GM20000 (cell line): ENCODE data around the gene ZNF219.

Source experiments
- DNase-seq: peaks from one replicate; pipeline ENCODE4 v3.0.0; 2012; ENCODE audit warnings: low spot score
- TF ChIP-seq, protein P1 (sequence below): IDR thresholded peaks from 2 replicates; pipeline ENCODE4 v1.5.1; 2012; ENCODE audit warnings: mild to moderate bottlenecking, control low read depth; ENCODE audit errors: extremely low read depth, missing control alignments

The ZNF219 gene

DNA sequence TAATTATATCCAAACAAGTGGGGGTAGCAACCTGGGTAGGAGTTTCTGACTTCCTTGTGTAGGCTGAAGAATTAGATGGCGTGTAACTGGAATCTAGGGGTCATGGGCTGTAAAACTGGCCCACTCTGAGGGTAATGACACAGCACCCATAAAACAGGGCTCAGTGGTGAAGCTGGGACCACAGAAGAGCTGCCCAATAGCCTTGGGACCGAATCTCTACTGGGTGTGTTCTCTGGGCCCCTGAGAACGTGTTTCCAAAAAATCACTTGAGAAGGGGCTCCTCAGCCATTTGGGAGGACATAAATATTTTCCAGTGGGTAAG is 37.1 kb downstream of the ZNF219 start:
- DNase-seq = no peak
- TF ChIP-seq, protein P1, sequence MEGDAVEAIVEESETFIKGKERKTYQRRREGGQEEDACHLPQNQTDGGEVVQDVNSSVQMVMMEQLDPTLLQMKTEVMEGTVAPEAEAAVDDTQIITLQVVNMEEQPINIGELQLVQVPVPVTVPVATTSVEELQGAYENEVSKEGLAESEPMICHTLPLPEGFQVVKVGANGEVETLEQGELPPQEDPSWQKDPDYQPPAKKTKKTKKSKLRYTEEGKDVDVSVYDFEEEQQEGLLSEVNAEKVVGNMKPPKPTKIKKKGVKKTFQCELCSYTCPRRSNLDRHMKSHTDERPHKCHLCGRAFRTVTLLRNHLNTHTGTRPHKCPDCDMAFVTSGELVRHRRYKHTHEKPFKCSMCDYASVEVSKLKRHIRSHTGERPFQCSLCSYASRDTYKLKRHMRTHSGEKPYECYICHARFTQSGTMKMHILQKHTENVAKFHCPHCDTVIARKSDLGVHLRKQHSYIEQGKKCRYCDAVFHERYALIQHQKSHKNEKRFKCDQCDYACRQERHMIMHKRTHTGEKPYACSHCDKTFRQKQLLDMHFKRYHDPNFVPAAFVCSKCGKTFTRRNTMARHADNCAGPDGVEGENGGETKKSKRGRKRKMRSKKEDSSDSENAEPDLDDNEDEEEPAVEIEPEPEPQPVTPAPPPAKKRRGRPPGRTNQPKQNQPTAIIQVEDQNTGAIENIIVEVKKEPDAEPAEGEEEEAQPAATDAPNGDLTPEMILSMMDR = no peak

DNA sequence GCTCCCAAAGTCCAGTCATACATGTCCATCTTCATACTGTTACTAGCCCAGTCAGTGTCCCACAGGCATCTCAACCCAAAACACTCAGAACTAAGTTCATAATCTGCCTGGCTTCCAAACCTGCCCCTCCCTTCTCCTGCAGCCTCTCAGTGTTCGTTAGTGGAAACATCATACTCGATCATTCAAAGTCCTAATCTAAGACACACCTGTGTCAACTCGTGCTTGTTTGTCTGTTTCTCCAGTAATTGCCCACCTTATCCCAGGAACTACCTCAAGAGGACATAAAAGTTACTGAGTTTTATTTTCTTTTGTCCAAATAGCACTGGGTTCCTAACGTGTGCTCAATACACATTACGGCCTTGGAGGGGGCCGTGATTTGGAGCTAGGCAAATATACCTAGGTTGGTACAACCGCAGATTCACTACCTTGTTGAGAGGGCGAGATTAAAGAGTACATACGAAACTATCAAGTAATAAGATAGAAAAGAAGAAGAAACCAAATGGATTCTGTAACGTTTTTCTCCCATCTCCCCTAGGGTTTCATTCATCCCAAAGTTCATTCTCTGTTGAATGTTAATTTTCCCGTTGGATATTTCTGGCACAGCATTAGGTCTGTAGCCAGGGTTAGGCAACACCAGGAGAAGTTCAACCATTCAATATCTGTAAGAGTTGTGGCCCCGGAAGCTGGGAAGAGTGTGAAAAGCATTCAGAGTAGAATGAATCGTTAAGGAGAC is 37.7 kb downstream of the ZNF219 start:
- no peak for DNase-seq
- TF ChIP-seq, protein P1 = no peak

DNA sequence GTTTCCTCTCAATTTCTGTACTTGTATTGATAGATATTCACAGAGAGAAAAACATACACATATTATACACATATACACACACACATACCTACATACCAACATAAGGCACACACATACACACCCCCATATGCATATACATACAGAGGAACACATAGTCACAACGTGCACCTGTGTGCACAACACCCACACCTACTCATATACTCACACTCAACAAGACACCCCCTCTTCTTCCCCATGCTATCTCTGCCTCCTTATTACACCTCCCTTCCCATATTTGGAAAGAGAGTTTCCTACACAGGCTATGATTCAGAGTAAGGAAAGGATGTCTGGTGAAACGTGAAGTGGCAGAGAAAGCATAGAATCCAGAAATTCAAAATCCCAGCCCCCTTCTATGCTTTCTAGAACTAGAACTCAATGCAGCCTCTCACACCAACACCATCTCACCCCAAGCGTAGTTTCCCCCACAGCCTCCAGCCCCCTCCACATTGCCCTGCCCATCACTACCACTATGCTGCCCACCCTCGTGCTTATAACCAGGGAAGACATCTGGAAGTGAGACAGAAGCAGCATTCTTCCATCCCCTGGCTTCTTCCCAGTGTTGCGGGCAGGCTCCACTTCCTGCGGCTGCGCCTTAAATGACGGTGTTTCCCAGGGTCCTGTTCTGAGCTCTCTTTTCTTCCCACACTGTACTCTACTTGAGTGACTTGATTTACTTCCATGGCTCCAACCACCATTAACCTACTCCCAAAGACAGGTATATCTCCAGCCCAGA is 38.4 kb downstream of the ZNF219 start:
- DNase-seq = no peak

DNA sequence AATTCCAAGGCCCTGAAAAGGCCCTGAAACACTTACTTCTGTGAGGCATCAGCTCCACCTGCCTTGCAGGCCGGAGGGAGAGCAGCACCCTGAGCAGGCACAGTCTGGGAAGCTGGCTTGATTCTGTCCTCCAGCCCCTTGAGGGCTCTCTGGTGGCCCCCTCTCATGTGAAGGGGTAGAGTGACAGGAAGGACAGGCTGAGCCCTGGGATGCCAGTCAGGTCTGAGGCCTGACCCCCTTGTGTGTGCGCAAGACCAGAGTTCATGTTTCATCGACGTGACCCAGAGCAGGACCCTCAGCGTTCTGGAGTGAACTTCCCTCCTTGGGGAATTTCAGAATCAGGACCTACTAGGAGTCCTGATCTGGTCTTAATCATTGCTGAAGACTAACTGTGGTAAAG is 39.6 kb downstream of the ZNF219 start:
- TF ChIP-seq, protein P1 = no peak
- no peak for DNase-seq

More for the DNA sequence above, 38.4 kb downstream of the ZNF219 start:
- TF ChIP-seq, protein P1 = no peak

DNA sequence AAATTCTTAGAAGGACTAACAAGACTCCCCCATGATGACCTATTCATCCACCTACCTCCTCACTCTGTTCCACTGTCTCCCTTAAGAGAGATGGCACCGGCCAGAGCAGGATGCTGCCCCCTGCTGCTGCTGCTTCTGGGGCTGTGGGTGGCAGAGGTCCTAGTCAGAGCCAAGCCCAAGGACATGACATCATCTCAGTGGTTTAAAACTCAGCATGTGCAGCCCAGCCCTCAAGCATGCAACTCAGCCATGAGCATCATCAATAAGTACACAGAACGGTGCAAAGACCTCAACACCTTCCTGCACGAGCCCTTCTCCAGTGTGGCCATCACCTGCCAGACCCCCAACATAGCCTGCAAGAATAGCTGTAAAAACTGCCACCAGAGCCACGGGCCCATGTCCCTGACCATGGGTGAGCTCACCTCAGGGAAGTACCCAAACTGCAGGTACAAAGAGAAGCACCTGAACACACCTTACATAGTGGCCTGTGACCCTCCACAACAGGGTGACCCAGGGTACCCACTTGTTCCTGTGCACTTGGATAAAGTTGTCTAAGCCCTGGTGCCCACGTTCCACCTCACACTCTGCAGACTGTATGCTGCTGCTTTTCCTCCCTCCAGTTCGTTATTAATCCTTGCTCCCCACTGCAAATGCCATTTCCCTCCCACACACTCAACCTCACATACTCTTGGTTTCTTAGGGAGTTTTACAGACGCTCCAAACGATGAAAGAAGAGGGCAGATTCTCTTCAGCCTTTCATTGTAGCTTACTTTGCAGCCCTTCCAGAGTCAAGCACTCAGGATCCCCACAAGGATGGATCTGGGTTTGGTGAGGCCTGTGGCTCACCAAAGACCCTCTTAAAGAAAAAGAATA is 40.4 kb downstream of the ZNF219 start, which contains the start of gene RNASE8:
TSS of gene RNASE8 (plus strand) at position 20 of the 873 bp plus-strand sequence. CDS start at position 91, 71 bp downstream.
- no peak for DNase-seq
- TF ChIP-seq, protein P1 = no peak

DNA sequence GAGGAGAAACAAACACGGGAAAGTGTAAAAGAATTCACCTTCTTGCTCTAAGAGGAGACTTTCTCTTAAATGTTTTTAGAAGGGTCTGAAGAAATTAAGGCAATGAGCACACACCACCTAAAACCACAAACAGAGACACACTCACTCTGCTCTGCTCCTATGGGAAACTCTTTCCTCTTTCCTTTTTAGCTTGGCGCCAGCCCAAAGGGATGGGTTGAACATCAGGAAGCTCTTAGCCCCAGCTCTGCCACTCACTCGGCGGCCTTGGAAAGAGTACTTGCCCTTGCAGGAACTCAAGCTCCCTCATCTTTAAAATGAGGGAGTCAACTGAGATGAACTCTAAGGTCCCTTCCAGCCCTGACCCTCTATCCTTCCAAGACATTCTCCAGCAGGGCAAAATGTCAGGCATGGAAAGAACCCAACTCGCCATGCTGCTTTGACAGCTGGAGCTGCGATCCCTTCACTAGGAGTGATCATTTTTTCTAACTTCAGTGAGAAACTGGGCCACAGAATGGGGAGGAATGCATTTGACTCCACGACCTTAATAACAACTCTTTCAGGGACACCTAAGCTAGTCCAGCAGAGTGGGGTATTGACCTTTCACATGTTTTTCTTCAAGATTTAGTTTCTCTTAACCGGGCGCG is 41.8 kb downstream of the ZNF219 start:
- TF ChIP-seq, protein P1 = no peak
- no peak for DNase-seq
